Measurements from ENCODE around the gene SAMD4A.

DNA sequence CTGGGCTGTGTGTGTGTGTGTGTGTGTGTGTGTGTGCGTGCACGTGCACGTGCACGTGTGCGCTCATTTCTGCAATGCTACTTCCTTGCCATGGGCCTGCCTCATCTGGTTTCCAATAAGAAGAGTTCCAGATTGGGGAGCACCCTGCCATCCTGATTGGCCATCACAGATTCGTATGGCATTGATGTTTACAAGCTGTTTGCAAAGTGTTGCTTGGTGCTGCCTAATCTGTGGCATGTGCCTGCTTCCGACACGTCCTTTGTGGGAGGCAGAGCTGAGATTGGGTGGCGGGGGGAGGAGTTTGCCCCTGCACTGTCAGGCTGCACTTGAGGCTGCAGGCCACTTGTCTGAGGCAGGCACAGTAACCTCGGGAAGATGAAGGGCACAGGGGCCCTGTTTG lies 39.2 kb downstream of the SAMD4A start:
- TF ChIP-seq, protein P1, sequence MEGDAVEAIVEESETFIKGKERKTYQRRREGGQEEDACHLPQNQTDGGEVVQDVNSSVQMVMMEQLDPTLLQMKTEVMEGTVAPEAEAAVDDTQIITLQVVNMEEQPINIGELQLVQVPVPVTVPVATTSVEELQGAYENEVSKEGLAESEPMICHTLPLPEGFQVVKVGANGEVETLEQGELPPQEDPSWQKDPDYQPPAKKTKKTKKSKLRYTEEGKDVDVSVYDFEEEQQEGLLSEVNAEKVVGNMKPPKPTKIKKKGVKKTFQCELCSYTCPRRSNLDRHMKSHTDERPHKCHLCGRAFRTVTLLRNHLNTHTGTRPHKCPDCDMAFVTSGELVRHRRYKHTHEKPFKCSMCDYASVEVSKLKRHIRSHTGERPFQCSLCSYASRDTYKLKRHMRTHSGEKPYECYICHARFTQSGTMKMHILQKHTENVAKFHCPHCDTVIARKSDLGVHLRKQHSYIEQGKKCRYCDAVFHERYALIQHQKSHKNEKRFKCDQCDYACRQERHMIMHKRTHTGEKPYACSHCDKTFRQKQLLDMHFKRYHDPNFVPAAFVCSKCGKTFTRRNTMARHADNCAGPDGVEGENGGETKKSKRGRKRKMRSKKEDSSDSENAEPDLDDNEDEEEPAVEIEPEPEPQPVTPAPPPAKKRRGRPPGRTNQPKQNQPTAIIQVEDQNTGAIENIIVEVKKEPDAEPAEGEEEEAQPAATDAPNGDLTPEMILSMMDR (conservative IDR thresholded peaks at IDR 0.05 in 1 of 2, IDR thresholded peaks at IDR 0.05 in 1 of 2; ENCODE audit: low read depth in 1 of 2, low read length in 2 of 2): no peak
- no peak for TF ChIP-seq EZH2 (IDR thresholded peaks at IDR 0.05; ENCODE audit: low read length, missing control alignments)

Data from fibroblast of lung (primary cell).